ENCODE results near the gene CEP85. TPM values are rescaled to one million over a fixed set of nuclear protein-coding genes. Genes with fewer than 3 reads are reported as not detected.

CEP85 gene
- total and polyA plus RNA-seq, 2 of the 13 experiments (the other 11 are each of a cell fraction or from before 2014, with no cell fraction given) = 16.1 to 26.7 TPM

- TF ChIP-seq ZBTB4 (CRISPR knock-in tag; IDR thresholded peaks at IDR 0.05; ENCODE audit: borderline replicate concordance) = no peak
- TF ChIP-seq MAF1 (CRISPR knock-in tag; IDR thresholded peaks at IDR 0.05; ENCODE audit: borderline replicate concordance) = no peak
- TF ChIP-seq ZNF660 (CRISPR knock-in tag; IDR thresholded peaks at IDR 0.05; ENCODE audit: borderline replicate concordance, low read depth) = no peak
- no peak for TF ChIP-seq ELF1 (CRISPR knock-in tag; IDR thresholded peaks at IDR 0.05)
- TF ChIP-seq MYPOP (CRISPR knock-in tag; IDR thresholded peaks at IDR 0.05) = no peak
- no peak for TF ChIP-seq ZBTB49 (CRISPR knock-in tag; IDR thresholded peaks at IDR 0.05; ENCODE audit: borderline replicate concordance)
- no peak for TF ChIP-seq GLMP (CRISPR knock-in tag; IDR thresholded peaks at IDR 0.05; ENCODE audit: borderline replicate concordance)
- TF ChIP-seq ZNF460 (CRISPR knock-in tag; IDR thresholded peaks at IDR 0.05; ENCODE audit: borderline replicate concordance) = no peak
- TF ChIP-seq ZNF280D (CRISPR knock-in tag; IDR thresholded peaks at IDR 0.05) = no peak
- TF ChIP-seq SAP130 (CRISPR knock-in tag; IDR thresholded peaks at IDR 0.05; ENCODE audit: low read depth) = no peak
These were observed 20.6 kb upstream of the CEP85 start (continued) for GRCh38 chr1:26213335-26213905.

All from HepG2 (cell line).